HepG2 (cell line): ENCODE measurements around the gene PCGF2. TPM values are rescaled to one million over a fixed set of nuclear protein-coding genes. Genes with fewer than 3 reads are reported as not detected.

Source experiments
- CC2D1A ChIP-seq: sonication (generic); formaldehyde crosslinking; IDR thresholded peaks from 2 replicates; pipeline ENCODE4 v1.8.1; 2023; ENCODE audit warnings: mild to moderate bottlenecking, missing genetic modification reagents
- ESRRA ChIP-seq: sonication (generic); formaldehyde crosslinking; IDR thresholded peaks from 2 replicates; pipeline ENCODE4 v1.5.1; 2020; ENCODE audit warnings: mild to moderate bottlenecking, low read depth, missing genetic modification reagents
- FOSL1 ChIP-seq: sonication (generic); formaldehyde crosslinking; IDR thresholded peaks from 2 replicates; pipeline ENCODE4 v1.9.0; 2021; ENCODE audit warnings: missing genetic modification reagents, borderline replicate concordance
- HMGXB4 ChIP-seq, 2 experiments: sonication (generic) in 1 of 2; formaldehyde crosslinking in 1 of 2; IDR thresholded peaks; 2 replicates each; pipeline versions ENCODE4 v1.4.0 to v1.6.1; 2018 to 2020; ENCODE audit warnings: missing genetic modification reagents in 2 of 2, borderline replicate concordance in 1 of 2, low read depth in 1 of 2, mild to moderate bottlenecking in 1 of 2, missing biosample characterization in 1 of 2
- KDM3A ChIP-seq: IDR thresholded peaks from 2 replicates; pipeline ENCODE4 v1.6.1; 2018; ENCODE audit warnings: low read depth, missing compliant biosample characterization
- KMT2A ChIP-seq: sonication (generic); formaldehyde crosslinking; IDR thresholded peaks from 2 replicates; pipeline ENCODE4 v1.4.0; 2020; ENCODE audit warnings: missing genetic modification reagents
- KMT2B ChIP-seq: IDR thresholded peaks from 2 replicates; pipeline ENCODE4 v1.6.1; 2016; ENCODE audit warnings: missing genetic modification reagents, missing compliant biosample characterization
- NFYC ChIP-seq: IDR thresholded peaks from 2 replicates; pipeline ENCODE4 v1.6.1; 2016; ENCODE audit warnings: missing genetic modification reagents, missing compliant biosample characterization
- SP4 ChIP-seq: sonication (generic); formaldehyde crosslinking; IDR thresholded peaks from 2 replicates; pipeline ENCODE4 v1.8.1; 2023; ENCODE audit warnings: mild to moderate bottlenecking, missing genetic modification reagents
- SPEN ChIP-seq: sonication (generic); formaldehyde crosslinking; IDR thresholded peaks from 2 replicates; pipeline ENCODE4 v1.5.1; 2020; ENCODE audit warnings: low read depth, mild to moderate bottlenecking, missing genetic modification reagents
- YEATS2 ChIP-seq: sonication (generic); formaldehyde crosslinking; IDR thresholded peaks from 2 replicates; pipeline ENCODE4 v1.4.0; 2020; ENCODE audit warnings: missing genetic modification reagents, borderline replicate concordance
- ZIK1 ChIP-seq: sonication (generic); formaldehyde crosslinking; IDR thresholded peaks from 2 replicates; pipeline ENCODE4 v1.5.0; 2020; ENCODE audit warnings: mild to moderate bottlenecking, low read depth, missing genetic modification reagents, borderline replicate concordance
- ZKSCAN5 ChIP-seq: sonication (generic); formaldehyde crosslinking; IDR thresholded peaks from 2 replicates; pipeline ENCODE4 v1.5.1; 2020; ENCODE audit warnings: mild to moderate bottlenecking, missing genetic modification reagents
- ZNF234 ChIP-seq: sonication (generic); formaldehyde crosslinking; conservative IDR thresholded peaks from 2 replicates; pipeline ENCODE4 v1.5.1; 2020; ENCODE audit warnings: mild to moderate bottlenecking, missing genetic modification reagents
- ZNF264 ChIP-seq: sonication (generic); formaldehyde crosslinking; IDR thresholded peaks from 2 replicates; pipeline ENCODE4 v1.4.0; 2020; ENCODE audit warnings: missing genetic modification reagents
- ZNF432 ChIP-seq: sonication (generic); formaldehyde crosslinking; IDR thresholded peaks from 2 replicates; pipeline ENCODE4 v1.5.0; 2020; ENCODE audit warnings: missing genetic modification reagents, mild to moderate bottlenecking, borderline replicate concordance
- ZNF605 ChIP-seq: sonication (generic); formaldehyde crosslinking; IDR thresholded peaks from 2 replicates; pipeline ENCODE4 v1.8.0; 2022; ENCODE audit warnings: mild to moderate bottlenecking, missing genetic modification reagents
- ZNF678 ChIP-seq: sonication (generic); formaldehyde crosslinking; IDR thresholded peaks from 2 replicates; pipeline ENCODE4 v1.4.0; 2020; ENCODE audit warnings: mild to moderate bottlenecking, missing genetic modification reagents
- ZNF749 ChIP-seq: sonication (generic); formaldehyde crosslinking; IDR thresholded peaks from 2 replicates; pipeline ENCODE4 v1.8.0; 2022; ENCODE audit warnings: mild to moderate bottlenecking, missing genetic modification reagents, moderate library complexity, borderline replicate concordance
- ZNF772 ChIP-seq: sonication (generic); formaldehyde crosslinking; IDR thresholded peaks from 2 replicates; pipeline ENCODE4 v1.5.0; 2020; ENCODE audit warnings: mild to moderate bottlenecking, missing genetic modification reagents
- ZNF879 ChIP-seq: sonication (generic); formaldehyde crosslinking; IDR thresholded peaks from 2 replicates; pipeline ENCODE4 v1.8.1; 2023; ENCODE audit warnings: missing genetic modification reagents
- polyA plus RNA-seq, 8 experiments: library from polyadenylated mRNA; depleted of rRNA in 3 of 8; stranded (reverse) in 7 of 8; unstranded in 1 of 8; fragments of >200 nt; fragmentation: Illumina TruSeq in 4 of 8; extraction: Trizol in 4 of 8; gene quantifications; 2 replicates each; pipeline versions ENCODE4 v1.2.1 to v1.2.3, GENCODE V29; 2011 to 2016; ENCODE audit warnings: low read depth in 4 of 8, missing spikeins in 1 of 8, mixed read lengths in 1 of 8; ENCODE audit not compliant: insufficient read depth in 1 of 8
- total RNA-seq, 5 experiments: library from RNA; depleted of rRNA; stranded (reverse); fragments of >200 nt; fragmentation: Illumina TruSeq; extraction: Trizol; gene quantifications; 2 replicates each; pipeline ENCODE4 v1.2.3, GENCODE V29; 2016; ENCODE audit warnings: low read depth in 1 of 5
- TF ChIP-seq, protein P1 (sequence below): sonication (generic); formaldehyde crosslinking; IDR thresholded peaks from 2 replicates; pipeline ENCODE4 v1.9.0; 2022; ENCODE audit warnings: low read depth, missing genetic modification reagents
- TF ChIP-seq, protein P2 (sequence below): sonication (generic); formaldehyde crosslinking; IDR thresholded peaks from 2 replicates; pipeline ENCODE4 v1.9.0; 2021; ENCODE audit warnings: missing genetic modification reagents, mild to moderate bottlenecking, borderline replicate concordance
- TF ChIP-seq, protein P3 (sequence below): IDR thresholded peaks from 2 replicates; pipeline ENCODE4 v1.6.1; 2018; ENCODE audit warnings: missing genetic modification reagents

The PCGF2 gene
- total and polyA plus RNA-seq, 2 of the 13 experiments (the other 11 are each of a cell fraction or from before 2014, with no cell fraction given), result 11.6 to 29.4 TPM

DNA sequence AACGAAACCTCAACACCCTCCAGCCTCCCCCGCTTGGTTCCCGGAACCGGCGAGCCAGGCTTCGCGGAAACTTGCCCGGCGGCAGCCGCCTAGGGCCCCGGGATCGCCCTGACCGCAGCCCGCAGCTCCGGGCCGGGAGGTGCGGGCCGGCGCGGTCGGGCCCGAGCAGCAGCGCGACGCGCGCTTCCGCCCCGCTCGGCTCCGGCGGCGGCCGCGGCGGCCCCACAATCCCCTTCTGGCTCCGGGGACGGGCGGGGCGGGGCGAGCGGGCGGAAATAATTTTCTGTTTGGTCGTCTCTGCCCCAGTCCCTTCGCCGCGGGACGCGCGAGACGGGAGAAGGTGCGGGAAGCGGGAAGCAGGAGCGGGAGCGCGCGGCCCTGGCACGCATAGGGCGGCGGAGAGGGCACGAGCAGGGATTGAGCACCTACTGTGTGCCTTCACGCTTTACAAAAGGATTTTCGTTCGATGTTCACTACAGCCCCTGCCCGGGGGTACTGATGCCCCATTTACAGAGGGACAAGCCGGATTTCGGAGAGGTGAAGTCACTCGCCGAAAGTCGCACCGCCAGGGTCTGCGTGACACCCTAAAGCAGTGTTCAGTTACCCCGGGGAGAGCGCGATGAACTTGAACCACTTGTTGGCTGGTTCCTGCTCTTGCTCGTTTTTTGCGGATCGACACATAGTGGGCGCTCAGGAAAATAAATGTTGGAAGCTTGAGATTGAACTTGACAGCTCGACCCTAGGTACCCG is 45.8 kb downstream of the PCGF2 start (continued):
- TF ChIP-seq ZNF749 (CRISPR knock-in tag) (peak; percentile 63), ESRRA (CRISPR knock-in tag) (peak; percentile 40; the same call in 1 of the 2 replicates), KMT2A (CRISPR knock-in tag) (peak; percentile 83), ZIK1 (peak; percentile 95), YEATS2 (peak; percentile 95), KDM3A (CRISPR knock-in tag) (no peak; the same call in 1 of the 2 replicates), SP4 (CRISPR knock-in tag) (peak; percentile 42; the same call in 1 of the 2 replicates), ZNF264 (CRISPR knock-in tag) (0 out of 2 replicates have a peak, but pooled peaks have one; percentile 27), HMGXB4 (CRISPR knock-in tag; IDR thresholded peaks at IDR 0.05; ENCODE audit: borderline replicate concordance in 1 of 2, low read depth in 1 of 2) (peak; percentile 27 to 78; a peak in 3 of 4 replicates), ZNF234 (CRISPR knock-in tag) (peak; percentile 98), ZNF605 (peak; percentile 59; the same call in 1 of the 2 replicates), ZNF772 (CRISPR knock-in tag) (peak; percentile 87), CC2D1A (no peak), ZNF879 (CRISPR knock-in tag) (0 out of 2 replicates have a peak, but pooled peaks have one; percentile 47), NFYC (CRISPR knock-in tag) (peak; percentile 66), FOSL1 (CRISPR knock-in tag) (no peak), SPEN (peak; percentile 56; the same call in 1 of the 2 replicates), ZNF432 (CRISPR knock-in tag) (no peak), KMT2B (CRISPR knock-in tag) (peak; percentile 18; the same call in 1 of the 2 replicates), ZKSCAN5 (CRISPR knock-in tag) (no peak), ZNF678 (CRISPR knock-in tag) (0 out of 2 replicates have a peak, but pooled peaks have one; percentile 46)
- TF ChIP-seq, protein P1, sequence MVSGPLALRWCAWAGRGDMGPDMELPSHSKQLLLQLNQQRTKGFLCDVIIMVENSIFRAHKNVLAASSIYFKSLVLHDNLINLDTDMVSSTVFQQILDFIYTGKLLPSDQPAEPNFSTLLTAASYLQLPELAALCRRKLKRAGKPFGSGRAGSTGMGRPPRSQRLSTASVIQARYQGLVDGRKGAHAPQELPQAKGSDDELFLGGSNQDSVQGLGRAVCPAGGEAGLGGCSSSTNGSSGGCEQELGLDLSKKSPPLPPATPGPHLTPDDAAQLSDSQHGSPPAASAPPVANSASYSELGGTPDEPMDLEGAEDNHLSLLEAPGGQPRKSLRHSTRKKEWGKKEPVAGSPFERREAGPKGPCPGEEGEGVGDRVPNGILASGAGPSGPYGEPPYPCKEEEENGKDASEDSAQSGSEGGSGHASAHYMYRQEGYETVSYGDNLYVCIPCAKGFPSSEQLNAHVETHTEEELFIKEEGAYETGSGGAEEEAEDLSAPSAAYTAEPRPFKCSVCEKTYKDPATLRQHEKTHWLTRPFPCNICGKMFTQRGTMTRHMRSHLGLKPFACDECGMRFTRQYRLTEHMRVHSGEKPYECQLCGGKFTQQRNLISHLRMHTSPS, result peak; percentile 89
- TF ChIP-seq, protein P2, sequence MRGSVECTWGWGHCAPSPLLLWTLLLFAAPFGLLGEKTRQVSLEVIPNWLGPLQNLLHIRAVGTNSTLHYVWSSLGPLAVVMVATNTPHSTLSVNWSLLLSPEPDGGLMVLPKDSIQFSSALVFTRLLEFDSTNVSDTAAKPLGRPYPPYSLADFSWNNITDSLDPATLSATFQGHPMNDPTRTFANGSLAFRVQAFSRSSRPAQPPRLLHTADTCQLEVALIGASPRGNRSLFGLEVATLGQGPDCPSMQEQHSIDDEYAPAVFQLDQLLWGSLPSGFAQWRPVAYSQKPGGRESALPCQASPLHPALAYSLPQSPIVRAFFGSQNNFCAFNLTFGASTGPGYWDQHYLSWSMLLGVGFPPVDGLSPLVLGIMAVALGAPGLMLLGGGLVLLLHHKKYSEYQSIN (CRISPR knock-in tag), result no peak
- TF ChIP-seq, protein P3, sequence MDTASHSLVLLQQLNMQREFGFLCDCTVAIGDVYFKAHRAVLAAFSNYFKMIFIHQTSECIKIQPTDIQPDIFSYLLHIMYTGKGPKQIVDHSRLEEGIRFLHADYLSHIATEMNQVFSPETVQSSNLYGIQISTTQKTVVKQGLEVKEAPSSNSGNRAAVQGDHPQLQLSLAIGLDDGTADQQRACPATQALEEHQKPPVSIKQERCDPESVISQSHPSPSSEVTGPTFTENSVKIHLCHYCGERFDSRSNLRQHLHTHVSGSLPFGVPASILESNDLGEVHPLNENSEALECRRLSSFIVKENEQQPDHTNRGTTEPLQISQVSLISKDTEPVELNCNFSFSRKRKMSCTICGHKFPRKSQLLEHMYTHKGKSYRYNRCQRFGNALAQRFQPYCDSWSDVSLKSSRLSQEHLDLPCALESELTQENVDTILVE (CRISPR knock-in tag), result peak; percentile 95
